NCI-H510A (cell line): ENCODE results near the gene NTNG1.

ENCODE experiments used
- DNase-seq: peaks from one replicate; lab custom pipeline; 2025; lab: John Stamatoyannopoulos, UW

The NTNG1 gene

DNA sequence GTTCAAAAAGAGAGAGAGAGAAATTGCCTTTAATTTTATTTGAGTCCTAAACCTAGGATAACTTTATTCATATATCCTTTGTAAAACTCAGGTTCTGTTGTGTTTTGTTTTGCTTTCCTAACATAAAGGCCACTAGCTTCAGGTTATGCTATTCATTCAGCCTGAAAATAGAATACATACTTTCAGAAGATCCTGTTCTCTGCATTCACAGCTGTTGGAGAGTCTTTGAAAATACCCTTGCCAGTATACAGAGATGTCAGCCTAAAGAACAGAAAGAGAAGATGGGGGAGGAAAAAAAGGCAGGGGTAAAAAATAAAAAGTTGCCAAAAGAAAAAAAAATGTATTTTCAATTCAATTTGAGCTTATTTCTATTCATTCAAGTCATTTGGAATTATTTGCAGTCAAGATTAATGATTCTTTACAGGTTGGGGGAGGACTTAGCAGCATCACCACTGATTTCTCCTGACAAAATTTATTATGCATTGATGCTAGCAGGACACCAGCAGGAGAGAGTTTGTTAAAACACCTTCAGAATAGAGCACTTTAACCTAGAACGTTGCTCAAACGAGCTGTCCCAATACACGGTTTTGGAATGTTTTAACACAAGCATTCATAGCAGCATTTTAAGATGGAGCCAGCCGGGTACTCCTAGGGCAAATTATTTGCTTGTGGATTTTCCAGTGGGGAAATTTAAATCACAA lies 318.5 kb downstream of the NTNG1 start:
- no peak for DNase-seq

DNA sequence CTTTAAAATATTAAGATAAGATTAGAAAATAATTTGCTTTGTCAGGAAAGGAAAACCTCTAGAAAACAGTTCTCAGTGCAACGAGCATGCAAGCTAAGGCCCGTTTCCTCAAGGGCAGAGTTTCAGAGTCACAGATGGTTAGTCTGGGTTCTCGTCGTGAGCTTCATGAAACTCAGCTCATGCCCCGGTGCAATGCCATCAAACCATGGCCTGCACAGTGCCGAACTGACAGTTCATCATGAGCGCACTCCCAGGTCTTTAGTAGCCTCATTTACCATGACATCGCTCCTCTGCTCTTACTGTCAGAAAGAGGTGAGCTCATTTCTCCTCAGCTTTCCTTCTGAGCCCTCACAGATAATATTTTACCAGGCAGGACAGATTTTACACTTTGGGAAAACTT lies 319.2 kb downstream of the NTNG1 start:
- no peak for DNase-seq

GRCh38 chr1:107464827-107465226 lies 324.0 kb downstream of the NTNG1 start:
- no peak for DNase-seq

DNA sequence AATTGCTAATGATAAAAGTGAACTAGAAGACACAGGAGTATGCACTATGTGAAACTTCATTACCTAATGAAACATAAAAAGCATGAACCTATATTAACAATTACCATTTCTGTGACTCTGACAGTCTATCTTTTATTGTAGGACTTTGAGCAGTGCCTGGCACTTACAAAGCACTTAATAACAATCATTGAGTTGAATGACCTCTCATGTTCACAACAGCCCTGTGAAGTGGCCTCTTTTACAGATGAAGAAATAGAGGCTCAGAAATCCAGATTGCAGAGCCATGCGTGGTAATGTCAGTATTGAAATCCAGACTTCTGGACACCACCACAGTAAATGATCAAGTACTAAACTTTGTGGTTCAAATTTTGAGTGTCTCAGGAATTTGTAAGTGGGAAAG lies 326.4 kb downstream of the NTNG1 start:
- DNase-seq: peak; percentile 22

- no peak for DNase-seq
Observed at GRCh38 chr1:107467811-107468210, 327.0 kb downstream of the NTNG1 start.

- DNase-seq: no peak
Observed at GRCh38 chr1:107473065-107473464, 332.2 kb downstream of the NTNG1 start.

GRCh38 chr1:107474877-107475612 lies 334.2 kb downstream of the NTNG1 start:
- DNase-seq: no peak

GRCh38 chr1:107477233-107477632 lies 336.4 kb downstream of the NTNG1 start:
- DNase-seq: no peak

- DNase-seq: no peak
Observed at GRCh38 chr1:107479865-107480350, 339.1 kb downstream of the NTNG1 start.

DNA sequence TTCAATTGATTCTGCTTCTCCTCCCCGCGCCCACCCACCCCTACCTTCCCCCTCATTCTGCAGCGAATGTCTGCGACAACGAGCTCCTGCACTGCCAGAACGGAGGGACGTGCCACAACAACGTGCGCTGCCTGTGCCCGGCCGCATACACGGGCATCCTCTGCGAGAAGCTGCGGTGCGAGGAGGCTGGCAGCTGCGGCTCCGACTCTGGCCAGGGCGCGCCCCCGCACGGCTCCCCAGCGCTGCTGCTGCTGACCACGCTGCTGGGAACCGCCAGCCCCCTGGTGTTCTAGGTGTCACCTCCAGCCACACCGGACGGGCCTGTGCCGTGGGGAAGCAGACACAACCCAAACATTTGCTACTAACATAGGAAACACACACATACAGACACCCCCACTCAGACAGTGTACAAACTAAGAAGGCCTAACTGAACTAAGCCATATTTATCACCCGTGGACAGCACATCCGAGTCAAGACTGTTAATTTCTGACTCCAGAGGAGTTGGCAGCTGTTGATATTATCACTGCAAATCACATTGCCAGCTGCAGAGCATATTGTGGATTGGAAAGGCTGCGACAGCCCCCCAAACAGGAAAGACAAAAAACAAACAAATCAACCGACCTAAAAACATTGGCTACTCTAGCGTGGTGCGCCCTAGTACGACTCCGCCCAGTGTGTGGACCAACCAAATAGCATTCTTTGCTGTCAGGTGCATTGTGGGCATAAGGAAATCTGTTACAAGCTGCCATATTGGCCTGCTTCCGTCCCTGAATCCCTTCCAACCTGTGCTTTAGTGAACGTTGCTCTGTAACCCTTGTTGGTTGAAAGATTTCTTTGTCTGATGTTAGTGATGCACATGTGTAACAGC lies 339.9 kb downstream of the NTNG1 start:
- no peak for DNase-seq

- DNase-seq: no peak
Observed at GRCh38 chr1:107481756-107482384, 341.0 kb downstream of the NTNG1 start.

DNA sequence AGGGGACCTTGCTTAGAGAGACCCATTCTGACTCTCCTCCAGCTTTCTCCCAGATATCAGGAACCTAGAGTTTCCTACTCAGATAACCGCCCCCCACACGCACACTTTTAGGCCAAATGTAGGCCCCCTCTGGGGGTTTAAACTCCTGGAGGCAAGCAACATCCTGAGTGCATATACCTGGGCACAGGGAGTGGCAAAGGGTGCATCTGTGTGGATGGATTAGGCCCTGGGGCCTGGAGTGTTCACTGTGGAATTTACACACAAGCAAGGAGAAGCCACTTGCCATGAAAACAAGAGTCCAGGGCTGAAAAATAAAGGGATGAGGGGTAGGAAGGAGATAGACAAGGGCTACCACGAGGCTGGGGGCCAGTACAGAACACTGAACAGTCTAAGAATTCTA lies 343.1 kb downstream of the NTNG1 start:
- no peak for DNase-seq

GRCh38 chr1:107486349-107486748 lies 345.5 kb downstream of the NTNG1 start:
- no peak for DNase-seq

- no peak for DNase-seq
Observed at GRCh38 chr1:107487506-107487905, 346.7 kb downstream of the NTNG1 start.

DNA sequence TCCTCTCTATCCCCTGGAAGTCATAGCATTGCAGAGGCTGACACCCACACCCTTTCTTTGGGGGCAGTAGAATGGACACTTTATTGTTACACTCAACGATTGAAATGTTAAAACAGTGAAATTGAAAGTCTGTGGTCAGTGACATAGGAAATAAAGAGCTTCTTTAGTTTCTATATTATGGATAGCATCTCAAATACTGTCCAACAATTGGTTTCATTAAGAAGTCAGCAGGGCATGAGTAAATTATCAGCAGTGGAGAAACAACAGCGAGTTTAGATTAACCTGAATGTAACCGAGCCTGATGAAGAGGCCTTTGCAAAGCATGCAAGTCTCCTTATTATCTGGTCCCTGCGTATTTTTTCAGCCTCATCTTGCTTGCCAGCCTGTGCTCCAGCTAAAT lies 350.7 kb downstream of the NTNG1 start:
- no peak for DNase-seq

- no peak for DNase-seq
Observed at GRCh38 chr1:107493111-107493716, 352.4 kb downstream of the NTNG1 start.

DNA sequence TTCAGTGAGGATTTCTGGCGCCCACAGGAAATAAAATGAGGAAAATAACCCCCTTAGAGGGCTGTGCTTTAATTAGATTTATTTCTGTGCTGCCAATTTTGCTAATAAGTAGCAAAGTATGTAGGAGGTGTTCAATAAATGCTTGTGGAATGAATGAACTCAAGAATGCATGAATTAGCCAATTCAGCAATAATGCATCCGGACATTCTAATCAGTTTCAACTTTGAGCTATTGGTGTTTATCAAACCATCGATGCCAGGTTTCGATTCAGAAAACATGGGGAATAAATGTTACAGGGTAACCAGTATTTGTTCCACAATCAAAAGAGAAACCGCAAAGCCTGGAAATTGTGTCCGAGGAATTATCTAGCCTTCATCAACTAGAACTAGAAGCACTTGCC lies 353.2 kb downstream of the NTNG1 start:
- DNase-seq: no peak

DNA sequence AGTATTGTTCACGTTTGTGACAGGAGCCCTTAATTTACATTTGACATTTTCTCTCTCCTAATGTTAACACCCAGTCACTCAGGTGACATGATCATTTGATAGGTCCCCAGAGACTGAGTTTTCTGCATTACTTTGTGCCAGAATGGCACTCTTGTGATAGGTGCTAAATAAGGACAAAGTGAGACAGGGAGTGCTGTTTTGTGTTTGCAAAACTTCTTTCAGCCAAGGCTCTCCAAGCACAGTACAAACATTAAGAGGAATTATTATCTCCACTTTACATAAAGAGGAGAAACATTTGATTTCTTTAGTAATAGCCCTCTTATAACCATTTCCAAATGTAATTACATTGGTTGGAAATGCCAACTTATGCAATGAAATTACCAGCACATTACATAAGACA lies 355.2 kb downstream of the NTNG1 start:
- no peak for DNase-seq

DNA sequence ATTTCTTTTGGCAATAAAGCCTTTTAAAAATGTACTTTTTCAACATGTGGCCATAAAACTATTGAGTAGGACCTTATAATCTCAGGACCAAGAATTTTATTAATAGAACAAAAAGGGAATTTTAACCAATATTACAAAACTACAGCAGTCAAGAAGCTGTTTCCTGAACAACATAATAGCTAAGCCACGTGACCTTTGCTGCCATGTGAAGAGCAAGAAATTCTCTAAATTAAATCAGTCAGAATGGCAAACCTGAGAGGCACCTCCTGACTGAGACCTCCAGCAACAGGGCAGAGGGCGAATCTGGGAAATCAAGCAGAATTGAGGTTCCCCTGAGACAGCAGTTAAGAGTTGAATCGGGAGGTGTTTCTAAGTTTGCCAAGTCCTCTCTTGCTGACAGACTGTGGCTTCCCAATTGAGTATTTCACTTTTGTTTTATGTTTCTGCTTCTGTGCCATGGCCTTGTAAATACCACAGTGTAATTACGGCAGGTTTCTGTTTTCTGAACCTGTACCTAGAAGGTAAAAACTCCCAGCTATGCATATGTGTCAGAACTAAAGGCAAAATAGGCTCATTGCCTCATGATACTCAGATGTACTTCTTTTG lies 358.4 kb downstream of the NTNG1 start:
- DNase-seq: no peak

DNA sequence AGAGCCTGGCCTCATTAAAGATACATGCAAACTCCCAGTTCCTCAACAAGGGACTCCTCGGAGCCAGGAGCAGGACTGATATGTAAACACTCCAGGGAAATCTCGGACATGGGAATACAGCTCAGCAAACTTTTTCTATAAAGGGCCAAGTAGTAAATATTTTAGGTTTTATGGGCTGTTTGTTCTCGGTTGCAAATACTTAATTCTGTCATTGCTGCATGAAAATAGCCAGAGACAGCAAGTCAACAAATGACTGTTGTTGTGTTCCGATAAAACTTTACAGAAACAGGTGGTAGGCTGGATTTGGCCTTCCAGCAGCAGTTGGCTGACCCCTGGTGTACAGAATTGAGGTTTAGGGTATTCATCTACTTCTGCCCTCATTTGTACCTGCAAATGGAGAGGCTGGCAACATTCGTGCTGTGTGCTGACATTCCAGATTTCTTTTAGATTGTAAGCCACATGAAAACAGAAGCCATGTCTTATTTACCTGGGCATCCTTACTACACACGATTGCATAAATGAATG lies 360.3 kb downstream of the NTNG1 start:
- DNase-seq: no peak

- no peak for DNase-seq
Observed at GRCh38 chr1:107510347-107510746, 369.5 kb downstream of the NTNG1 start.
